Activated T-helper 9 cell treated with anti-CD3 and anti-CD28 coated beads, Interleukin-2, amount 50 U/mL, for 16 hours (primary cell): ENCODE results near the gene TENT5C.

Experiments
- DNase-seq: peaks from one replicate; pipeline ENCODE4 v3.0.0-alpha.2; 2020; ENCODE audit warnings: low read depth

TENT5C gene

GRCh38 chr1:117592155-117592554 lies 13.7 kb upstream of the TENT5C start:
- no peak for DNase-seq

GRCh38 chr1:117594261-117594990 lies 11.4 kb upstream of the TENT5C start:
- no peak for DNase-seq

GRCh38 chr1:117596023-117596720 lies 9.7 kb upstream of the TENT5C start:
- DNase-seq, result no peak

GRCh38 chr1:117598489-117598888 lies 7.4 kb upstream of the TENT5C start:
- DNase-seq, result no peak

GRCh38 chr1:117599286-117600221 lies 6.3 kb upstream of the TENT5C start:
- no peak for DNase-seq

GRCh38 chr1:117600325-117600943 lies 5.4 kb upstream of the TENT5C start:
- no peak for DNase-seq

GRCh38 chr1:117600966-117601365 lies 4.9 kb upstream of the TENT5C start:
- DNase-seq, result no peak

- DNase-seq, result no peak
Measured at GRCh38 chr1:117602862-117603261, 3.0 kb upstream of the TENT5C start.

- no peak for DNase-seq
Measured at GRCh38 chr1:117605164-117605773, 579 bp upstream of the TENT5C start.

GRCh38 chr1:117606649-117607430 lies 992 bp downstream of the TENT5C start:
- peak; percentile 53 for DNase-seq

- DNase-seq, result peak; percentile 5
Measured at GRCh38 chr1:117607471-117607870, 1.6 kb downstream of the TENT5C start.

- no peak for DNase-seq
Measured at GRCh38 chr1:117608115-117608615, 2.3 kb downstream of the TENT5C start.

- no peak for DNase-seq
Measured at GRCh38 chr1:117608758-117609157, 2.9 kb downstream of the TENT5C start.

GRCh38 chr1:117609471-117609911 lies 3.6 kb downstream of the TENT5C start:
- DNase-seq, result no peak

- DNase-seq, result no peak
Measured at GRCh38 chr1:117610036-117610435, 4.2 kb downstream of the TENT5C start.

GRCh38 chr1:117611121-117611601 lies 5.3 kb downstream of the TENT5C start:
- no peak for DNase-seq

- DNase-seq, result no peak
Measured at GRCh38 chr1:117611894-117612483, 6.1 kb downstream of the TENT5C start.

GRCh38 chr1:117612517-117613248 lies 6.8 kb downstream of the TENT5C start:
- DNase-seq, result no peak

- no peak for DNase-seq
Measured at GRCh38 chr1:117613249-117613968, 7.6 kb downstream of the TENT5C start.
